ENCODE measurements around the gene NPC1L1. TPM values are rescaled to one million over a fixed set of nuclear protein-coding genes. Genes with fewer than 3 reads are reported as not detected.
"Not testable (repeated sequence)": the region's sequence is repeated elsewhere in the genome, so short reads cannot be mapped to it uniquely, and the experiment has no call there.

Gene NPC1L1
- total and polyA plus RNA-seq, 9 donors = 0.05 to 0.28 (median 0.22) TPM

DNA sequence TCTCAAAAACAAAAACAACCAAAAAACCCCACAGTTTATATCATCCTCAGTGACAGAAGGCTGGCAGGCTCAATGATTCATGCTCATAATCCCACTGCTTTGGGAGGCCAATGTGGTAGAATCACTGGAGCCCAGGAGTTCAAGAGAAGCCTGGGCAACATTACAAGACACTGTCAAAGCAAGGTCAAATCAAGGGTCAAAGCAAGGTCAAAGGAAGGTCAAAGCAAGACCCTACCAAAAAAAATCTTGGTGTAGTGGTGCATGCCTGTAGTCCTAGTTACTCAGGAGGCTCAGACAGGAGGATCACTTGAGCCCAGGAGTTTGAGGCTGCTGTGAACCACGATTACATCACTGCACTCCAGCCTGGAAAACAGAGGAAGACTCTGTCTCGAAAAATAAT lies 14.2 kb upstream of the NPC1L1 start:
- no peaks in the 10 kb centered on the region for H3K4me1 ChIP-seq (ENCODE audit: insufficient read depth)
- 43 to 68% (median 43%) methylated on average over 2 of the region's 2 CpGs for WGBS, 3 donors
- TF ChIP-seq, protein P1, sequence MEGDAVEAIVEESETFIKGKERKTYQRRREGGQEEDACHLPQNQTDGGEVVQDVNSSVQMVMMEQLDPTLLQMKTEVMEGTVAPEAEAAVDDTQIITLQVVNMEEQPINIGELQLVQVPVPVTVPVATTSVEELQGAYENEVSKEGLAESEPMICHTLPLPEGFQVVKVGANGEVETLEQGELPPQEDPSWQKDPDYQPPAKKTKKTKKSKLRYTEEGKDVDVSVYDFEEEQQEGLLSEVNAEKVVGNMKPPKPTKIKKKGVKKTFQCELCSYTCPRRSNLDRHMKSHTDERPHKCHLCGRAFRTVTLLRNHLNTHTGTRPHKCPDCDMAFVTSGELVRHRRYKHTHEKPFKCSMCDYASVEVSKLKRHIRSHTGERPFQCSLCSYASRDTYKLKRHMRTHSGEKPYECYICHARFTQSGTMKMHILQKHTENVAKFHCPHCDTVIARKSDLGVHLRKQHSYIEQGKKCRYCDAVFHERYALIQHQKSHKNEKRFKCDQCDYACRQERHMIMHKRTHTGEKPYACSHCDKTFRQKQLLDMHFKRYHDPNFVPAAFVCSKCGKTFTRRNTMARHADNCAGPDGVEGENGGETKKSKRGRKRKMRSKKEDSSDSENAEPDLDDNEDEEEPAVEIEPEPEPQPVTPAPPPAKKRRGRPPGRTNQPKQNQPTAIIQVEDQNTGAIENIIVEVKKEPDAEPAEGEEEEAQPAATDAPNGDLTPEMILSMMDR (IDR thresholded peaks at IDR 0.05) = no peak
- TF ChIP-seq EP300 (IDR thresholded peaks at IDR 0.05) = no peak
- no peak for TF ChIP-seq POLR2A (IDR thresholded peaks at IDR 0.05)
- no peaks in the 10 kb centered on the region for H3K27me3 ChIP-seq
- H3K4me3 ChIP-seq = no peak overlapping the region
- no peaks in the 10 kb centered on the region for H3K9me3 ChIP-seq
- intact Hi-C loops (cut with DNase I) = no loop called here
- H3K36me3 ChIP-seq = no peaks in the 10 kb centered on the region
- no peak overlapping the region for H3K27ac ChIP-seq
- DNase-seq = no peak

GRCh38 chr7:44552473-44553005 lies 11.4 kb upstream of the NPC1L1 start:
- H3K27ac ChIP-seq; H3K4me1 ChIP-seq (ENCODE audit: insufficient read depth); H3K9me3 ChIP-seq; intact Hi-C loops (cut with DNase I); H3K4me3 ChIP-seq; H3K27me3 ChIP-seq; DNase-seq; H3K36me3 ChIP-seq: not testable (repeated sequence)
- 45 to 73% (median 52%) methylated on average over 3 of the region's 3 CpGs for WGBS, 3 donors

DNA sequence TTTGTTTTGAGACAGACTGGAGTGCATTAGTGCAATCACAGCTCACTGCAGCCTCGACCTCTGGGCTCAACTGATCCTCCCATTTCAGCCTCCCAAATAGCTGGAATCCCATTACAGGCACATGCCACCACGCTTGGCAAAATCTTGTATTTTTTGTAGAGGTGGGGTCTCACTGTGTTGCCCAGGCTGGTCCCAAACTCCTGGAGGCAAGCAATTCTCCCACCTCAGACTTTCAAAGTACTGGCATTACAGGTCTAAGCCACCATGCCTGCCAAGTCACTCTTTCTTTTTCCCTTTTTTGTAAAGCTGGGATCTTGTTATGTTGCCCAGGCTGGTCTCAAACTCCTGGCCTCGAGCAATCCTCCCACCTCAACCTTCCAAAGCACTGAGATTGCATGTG lies 8.3 kb upstream of the NPC1L1 start:
- H3K36me3 ChIP-seq = no peaks in the 10 kb centered on the region
- H3K27me3 ChIP-seq = no peaks in the 10 kb centered on the region
- no peak for TF ChIP-seq POLR2A (IDR thresholded peaks at IDR 0.05)
- TF ChIP-seq, protein P1 (IDR thresholded peaks at IDR 0.05) = no peak
- intact Hi-C loops (cut with DNase I) = no loop called here
- no peaks in the 10 kb centered on the region for H3K9me3 ChIP-seq
- no peak overlapping the region for H3K27ac ChIP-seq
- H3K4me1 ChIP-seq (ENCODE audit: insufficient read depth) = no peaks in the 10 kb centered on the region
- 63 to 75% (median 71%) methylated on average over 3 of the region's 3 CpGs for WGBS, 3 donors
- DNase-seq = no peak
- no peak overlapping the region for H3K4me3 ChIP-seq

DNA sequence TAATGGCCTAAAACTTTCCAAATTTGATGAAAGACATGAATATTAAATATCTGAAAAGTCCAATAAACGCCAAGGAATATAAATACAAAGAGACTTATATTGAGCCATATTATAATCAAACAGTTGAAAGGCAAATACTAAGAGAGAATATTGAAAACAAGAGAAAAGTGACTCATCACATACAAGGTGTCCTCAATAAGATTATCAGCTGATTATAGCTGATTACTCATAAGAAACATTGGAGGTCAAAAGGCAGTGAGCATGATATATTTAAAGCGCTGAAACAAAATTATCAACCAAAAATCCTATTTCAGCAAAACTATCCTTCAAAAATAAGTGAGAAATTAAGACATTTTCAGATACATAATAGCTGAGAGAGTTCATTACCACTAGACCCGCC lies 7.8 kb upstream of the NPC1L1 start:
- Histone ChIP-seq H3K9me3 (no peaks in the 10 kb centered on the region), H3K27ac (no peak overlapping the region), H3K27me3 (no peaks in the 10 kb centered on the region), H3K36me3 (no peaks in the 10 kb centered on the region), H3K4me1 (ENCODE audit: insufficient read depth) (no peaks in the 10 kb centered on the region), H3K4me3 (no peak overlapping the region)
- DNase-seq = no peak
- WGBS, 3 donors = 85 to 91% (median 88%) methylated on average over 3 of the region's 3 CpGs
- TF ChIP-seq EP300 (IDR thresholded peaks at IDR 0.05) (no peak), POLR2A (IDR thresholded peaks at IDR 0.05) (no peak)
- TF ChIP-seq, protein P1 (IDR thresholded peaks at IDR 0.05) = no peak
- intact Hi-C loops (cut with DNase I) = no loop called here

DNA sequence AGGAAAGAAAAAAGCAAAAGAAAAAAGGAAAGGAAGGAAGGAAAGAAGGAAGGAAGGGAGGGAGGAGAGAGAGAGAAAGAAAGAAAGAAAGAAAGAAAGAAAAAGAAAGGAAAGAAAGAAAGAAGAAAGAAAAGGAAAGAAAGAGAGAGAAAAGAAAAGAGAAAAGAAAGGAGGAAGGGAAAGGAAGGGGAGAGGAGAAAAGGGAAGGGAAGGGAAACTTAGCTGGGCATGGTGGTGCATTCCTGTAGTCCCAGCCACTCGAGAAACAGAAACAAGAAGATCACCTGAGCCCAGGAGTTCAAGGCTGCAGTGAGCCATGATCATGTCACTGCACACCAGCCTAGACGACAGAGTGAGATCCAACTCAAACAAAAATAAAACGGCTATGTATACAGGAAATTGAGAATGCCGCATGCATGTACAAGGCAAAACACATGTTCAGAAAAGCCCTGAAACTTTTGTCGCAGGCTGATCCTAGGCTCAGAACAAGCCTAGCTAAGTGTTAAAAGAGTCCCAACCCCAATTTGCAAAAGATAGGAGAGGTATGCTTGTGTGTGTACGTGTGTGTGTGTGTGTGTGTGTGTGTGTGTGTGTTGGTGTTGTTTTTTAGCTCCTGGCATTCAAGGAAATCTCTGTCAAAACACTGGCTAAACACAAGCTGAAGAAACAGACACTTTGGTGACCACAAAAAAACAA lies 6.6 kb upstream of the NPC1L1 start:
- intact Hi-C loops (cut with DNase I) = no loop called here
- H3K4me3 ChIP-seq = no peak overlapping the region
- TF ChIP-seq, protein P1 (IDR thresholded peaks at IDR 0.05) = no peak
- TF ChIP-seq EP300 (IDR thresholded peaks at IDR 0.05) = no peak
- H3K9me3 ChIP-seq = no peaks in the 10 kb centered on the region
- H3K36me3 ChIP-seq = no peaks in the 10 kb centered on the region
- no peak overlapping the region for H3K27ac ChIP-seq
- H3K4me1 ChIP-seq (ENCODE audit: insufficient read depth) = no peaks in the 10 kb centered on the region
- WGBS, 3 donors = 10 to 31% (median 23%) methylated on average over 6 of the region's 6 CpGs
- no peak for DNase-seq
- H3K27me3 ChIP-seq = no peaks in the 10 kb centered on the region

All from ovary (tissue), 9 donors.